GM13977 (cell line): ENCODE data around the gene HSBP1L1.

Experiments used
- DNase-seq: peaks from one replicate; pipeline ENCODE4 v3.0.0; 2012; ENCODE audit warnings: low spot score
- CTCF ChIP-seq: IDR thresholded peaks from 2 replicates; pipeline ENCODE4 v1.5.1; 2012; ENCODE audit warnings: mild to moderate bottlenecking, control low read depth; ENCODE audit not compliant: insufficient read depth; ENCODE audit errors: extremely low read depth, missing control alignments
- in situ Hi-C: fragments of 300-500 bp; cut with MboI; formaldehyde crosslinking; loops from one replicate; pipeline ENCODE4 v1.12.0; 2022; ENCODE audit warnings: low sequenced_read_pairs, low pct_unique_long_range_greater_than_20kb, mixed read lengths, inconsistent platforms; ENCODE audit not compliant: unreplicated experiment

The HSBP1L1 gene

GRCh38 chr18:79975043-79975442 lies 10.6 kb downstream of the HSBP1L1 start:
- no peak for TF ChIP-seq CTCF
- no peak for DNase-seq
- in situ Hi-C loops = no loop called here

- no peak for TF ChIP-seq CTCF
- DNase-seq = no peak
- in situ Hi-C loops = no loop called here
Measured at GRCh38 chr18:79975985-79976680, 11.7 kb downstream of the HSBP1L1 start.

- no peak for TF ChIP-seq CTCF
- in situ Hi-C loops = no loop called here
- no peak for DNase-seq
Measured at GRCh38 chr18:79979843-79980242, 15.4 kb downstream of the HSBP1L1 start.

GRCh38 chr18:79980585-79980984 lies 16.1 kb downstream of the HSBP1L1 start:
- in situ Hi-C loops = no loop called here
- DNase-seq = no peak
- no peak for TF ChIP-seq CTCF

- DNase-seq = no peak
- in situ Hi-C loops = no loop called here
- no peak for TF ChIP-seq CTCF
Measured at GRCh38 chr18:79982736-79983135, 18.3 kb downstream of the HSBP1L1 start.

- in situ Hi-C loops = no loop called here
- DNase-seq = no peak
- TF ChIP-seq CTCF = no peak
Measured at GRCh38 chr18:79983253-79983652, 18.8 kb downstream of the HSBP1L1 start.
